GM12892 (cell line): ENCODE measurements around the gene FSD1L.
"Not testable (repeated sequence)": the region's sequence is repeated elsewhere in the genome, so short reads cannot be mapped to it uniquely, and the experiment has no call there.

Experiments used
- DNase-seq: peaks from one replicate; pipeline ENCODE4 v3.0.0; 2011; ENCODE audit not compliant: insufficient read length
- FAIRE-seq: peaks from 2 replicates; lab custom pipeline; 2011; peaks lifted over from hg19 to GRCh38; lab: Jason Lieb, UNC
- POLR2A ChIP-seq: IDR thresholded peaks from 2 replicates; pipeline ENCODE4 v1.6.1; 2011; ENCODE audit warnings: low read depth, low read length, control low read depth
- POLR2AphosphoS5 ChIP-seq: IDR thresholded peaks from 2 replicates; pipeline ENCODE4 v1.6.1; 2011; ENCODE audit warnings: low read depth, low read length, control low read depth
- TAF1 ChIP-seq: IDR thresholded peaks from 2 replicates; pipeline ENCODE4 v1.6.1; 2011; ENCODE audit warnings: low read depth, mild to moderate bottlenecking, control low read depth, low read length, borderline replicate concordance

FSD1L gene

GRCh38 chr9:105539452-105539851 is 91.6 kb downstream of the FSD1L start:
- FAIRE-seq (no peak), DNase-seq (no peak)
- TF ChIP-seq POLR2A (no peak), POLR2AphosphoS5 (no peak), TAF1 (no peak)

GRCh38 chr9:105541838-105542237 is 94.0 kb downstream of the FSD1L start:
- DNase-seq (no peak), FAIRE-seq (peak; percentile 69)
- TF ChIP-seq POLR2AphosphoS5 (no peak), POLR2A (no peak), TAF1 (no peak)

- FAIRE-seq (no peak), DNase-seq (no peak)
- no peak for TF ChIP-seq POLR2A
- TF ChIP-seq POLR2AphosphoS5: no peak
- TF ChIP-seq TAF1: no peak
Observed at GRCh38 chr9:105554042-105554441, 106.2 kb downstream of the FSD1L start.

- peak; percentile 74 for DNase-seq
- FAIRE-seq: peak; percentile 93
Observed at GRCh38 chr9:105557804-105558610, 110.2 kb downstream of the FSD1L start, which contains the start of gene FKTN. Gene FKTN, plus strand, starts transcription at chr9:105558131. Its CDS starts 16,902 bp downstream, at chr9:105575033.

GRCh38 chr9:105572455-105572854 is 124.6 kb downstream of the FSD1L start:
- no peak for FAIRE-seq
- TF ChIP-seq POLR2AphosphoS5 (no peak), POLR2A (no peak), TAF1 (no peak)
- DNase-seq: no peak

More at GRCh38 chr9:105557804-105558610, 110.2 kb downstream of the FSD1L start, which contains the start of gene FKTN:
- TF ChIP-seq POLR2A (peak; percentile 84), POLR2AphosphoS5 (peak; percentile 79), TAF1 (peak; percentile 72)

GRCh38 chr9:105579952-105580351 is 132.1 kb downstream of the FSD1L start:
- not testable (repeated sequence) for DNase-seq, FAIRE-seq

GRCh38 chr9:105581550-105581949 is 133.7 kb downstream of the FSD1L start:
- not testable (repeated sequence) for DNase-seq, FAIRE-seq

- TF ChIP-seq POLR2AphosphoS5: no peak
- TF ChIP-seq TAF1: no peak
- no peak for TF ChIP-seq POLR2A
- DNase-seq (no peak), FAIRE-seq (no peak)
Observed at GRCh38 chr9:105593145-105593544, 145.3 kb downstream of the FSD1L start.
